ENCODE data around the gene RSPH10B. TPM values are rescaled to one million over a fixed set of nuclear protein-coding genes. Genes with fewer than 3 reads are reported as not detected.
"Not testable (repeated sequence)": the region's sequence is repeated elsewhere in the genome, so short reads cannot be mapped to it uniquely, and the experiment has no call there.

The RSPH10B gene
- total and polyA plus RNA-seq, 12 donors, result 0.06 to 0.35 TPM; not detected in 10

DNA sequence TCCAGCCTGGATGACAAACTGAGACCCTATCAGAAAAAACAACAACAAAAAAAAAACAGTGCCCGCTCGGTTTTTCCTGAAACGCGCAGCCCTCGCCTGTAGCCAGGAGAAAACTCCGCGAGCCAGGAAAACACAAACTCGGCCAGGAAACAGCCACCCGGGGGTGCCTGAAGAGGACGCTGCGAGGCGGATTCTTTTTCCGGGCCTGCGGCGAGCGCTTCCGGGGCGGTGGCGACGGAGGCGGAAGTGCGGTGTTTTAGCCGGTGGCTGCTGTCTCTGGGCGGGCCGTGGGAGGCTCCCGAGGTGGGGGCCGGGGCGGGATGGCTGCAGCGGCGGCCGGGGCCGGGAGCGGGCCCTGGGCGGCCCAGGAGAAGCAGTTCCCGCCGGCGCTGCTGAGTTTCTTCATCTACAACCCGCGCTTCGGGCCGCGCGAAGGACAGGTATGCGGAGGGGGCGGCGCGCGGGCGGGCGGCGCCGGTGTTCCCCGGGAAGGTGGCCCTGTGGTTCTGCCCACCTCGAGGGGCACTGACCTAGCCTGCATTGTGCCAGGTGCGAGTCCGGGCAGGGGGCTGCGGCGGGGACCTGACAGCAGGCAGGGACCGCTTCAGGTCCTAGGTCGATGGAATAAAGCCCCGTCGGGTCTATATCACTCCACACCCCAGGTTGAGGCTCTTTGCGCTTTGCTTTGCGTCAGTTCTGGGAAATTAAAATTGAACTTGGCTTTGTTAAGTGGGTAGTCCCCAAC, 71.8 kb downstream of the RSPH10B start, which contains the start of gene CCZ1:
Gene CCZ1 (plus strand): TSS at position 254 of the 745 bp plus-strand sequence. CDS start 67 bp downstream, at position 321.
- ATAC-seq (peak; percentile 89 to 97 (median 96)), DNase-seq (peak; percentile 32 to 71)
- H3K27me3 ChIP-seq; H3K9me3 ChIP-seq; intact Hi-C loops (cut with DNase I); H3K4me1 ChIP-seq: not testable (repeated sequence)
- TF ChIP-seq, protein P1, sequence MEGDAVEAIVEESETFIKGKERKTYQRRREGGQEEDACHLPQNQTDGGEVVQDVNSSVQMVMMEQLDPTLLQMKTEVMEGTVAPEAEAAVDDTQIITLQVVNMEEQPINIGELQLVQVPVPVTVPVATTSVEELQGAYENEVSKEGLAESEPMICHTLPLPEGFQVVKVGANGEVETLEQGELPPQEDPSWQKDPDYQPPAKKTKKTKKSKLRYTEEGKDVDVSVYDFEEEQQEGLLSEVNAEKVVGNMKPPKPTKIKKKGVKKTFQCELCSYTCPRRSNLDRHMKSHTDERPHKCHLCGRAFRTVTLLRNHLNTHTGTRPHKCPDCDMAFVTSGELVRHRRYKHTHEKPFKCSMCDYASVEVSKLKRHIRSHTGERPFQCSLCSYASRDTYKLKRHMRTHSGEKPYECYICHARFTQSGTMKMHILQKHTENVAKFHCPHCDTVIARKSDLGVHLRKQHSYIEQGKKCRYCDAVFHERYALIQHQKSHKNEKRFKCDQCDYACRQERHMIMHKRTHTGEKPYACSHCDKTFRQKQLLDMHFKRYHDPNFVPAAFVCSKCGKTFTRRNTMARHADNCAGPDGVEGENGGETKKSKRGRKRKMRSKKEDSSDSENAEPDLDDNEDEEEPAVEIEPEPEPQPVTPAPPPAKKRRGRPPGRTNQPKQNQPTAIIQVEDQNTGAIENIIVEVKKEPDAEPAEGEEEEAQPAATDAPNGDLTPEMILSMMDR (IDR thresholded peaks at IDR 0.05), result peak in 6 of 9 donors; percentile 14 to 50 (median 30)
- H3K27ac ChIP-seq, result peak within 1 kb of the TSS in 7 of 10 donors; percentile 62 to 86 (median 69)
- peak within 1 kb of the TSS; percentile 14 to 63 (median 54) for H3K4me3 ChIP-seq
- H3K36me3 ChIP-seq, result peaks cover 0 to 25% (median 0%) of the 10 kb centered on the region in 9 donors
- WGBS, 2 donors, result 0 to 1% methylated on average over 18 to 20 of the region's 64 CpGs

DNA sequence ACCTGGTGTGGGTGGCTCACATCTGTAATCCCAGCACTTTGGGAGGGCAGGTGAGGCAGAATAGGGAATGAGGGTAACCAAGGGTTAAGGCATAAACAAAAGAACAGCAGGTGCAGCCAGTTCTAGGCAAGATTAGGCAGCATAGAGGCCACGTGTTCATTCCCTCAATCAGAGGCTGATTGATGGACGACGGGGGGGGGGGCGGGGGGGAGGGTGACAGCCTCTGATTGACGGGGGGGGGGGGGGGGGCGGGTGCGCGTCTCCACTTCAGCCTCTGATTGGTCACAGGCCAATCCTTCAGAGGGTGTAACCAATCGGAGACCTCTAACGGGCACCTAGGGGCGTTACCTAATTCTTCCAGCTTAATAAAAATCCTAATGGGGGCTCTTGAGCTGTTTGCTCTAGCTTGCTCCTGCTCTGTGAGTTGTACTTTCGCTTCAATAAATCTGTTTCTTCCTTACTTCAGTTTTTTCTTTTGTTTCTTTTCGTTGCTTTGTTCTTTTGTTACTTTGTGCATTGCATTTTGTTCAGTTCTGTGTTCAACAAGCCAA, 73.0 kb downstream of the RSPH10B start:
- H3K36me3 ChIP-seq, result peaks cover 0 to 13% (median 0%) of the 10 kb centered on the region in 9 donors
- 66 to 76% methylated on average over 8 of the region's 13 CpGs for WGBS, 2 donors
- DNase-seq; H3K27me3 ChIP-seq; H3K27ac ChIP-seq; intact Hi-C loops (cut with DNase I); H3K4me3 ChIP-seq; H3K9me3 ChIP-seq; H3K4me1 ChIP-seq: not testable (repeated sequence)
- peak in 1 of 8 donors; percentile 41 for ATAC-seq

DNA sequence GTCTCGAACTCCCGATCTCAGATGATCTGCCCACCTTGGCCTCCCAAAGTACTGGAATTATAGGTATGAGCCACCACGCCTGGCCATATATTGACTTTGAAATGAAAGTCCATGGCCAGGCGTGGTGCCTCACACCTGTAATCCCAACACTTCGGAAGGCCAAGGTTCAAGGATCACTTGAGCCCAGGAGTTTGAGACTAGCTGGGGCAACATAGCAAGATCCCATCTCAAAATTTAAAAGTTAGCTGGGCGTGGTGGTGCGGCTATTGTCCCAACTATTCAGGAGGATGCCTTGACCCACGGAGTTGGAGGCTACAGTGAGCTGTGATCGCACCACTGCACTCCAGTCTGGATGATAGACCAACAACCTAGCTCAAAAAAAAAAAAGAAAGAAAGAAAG, 78.0 kb downstream of the RSPH10B start:
- no peak overlapping the region for H3K27ac ChIP-seq

DNA sequence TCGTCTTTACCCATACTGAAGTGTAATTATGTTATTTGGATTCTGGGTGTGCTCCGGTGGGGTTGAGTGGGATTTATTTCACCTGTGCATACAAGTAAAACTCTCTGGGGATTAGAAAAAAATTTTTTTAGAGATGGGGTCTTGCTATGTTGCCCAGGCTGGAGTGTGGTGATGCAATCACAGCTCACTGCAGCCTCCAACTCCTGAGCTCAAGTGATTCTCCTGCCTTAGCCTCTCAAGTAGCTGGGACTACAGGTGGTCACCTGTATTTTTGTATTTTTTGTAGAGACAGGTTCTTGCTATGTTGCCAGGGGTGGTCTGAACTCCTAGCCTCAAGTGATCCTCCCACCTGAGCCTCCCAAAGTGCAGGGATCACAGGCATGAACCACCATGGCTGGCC, 80.2 kb downstream of the RSPH10B start:
- H3K4me3 ChIP-seq; H3K9me3 ChIP-seq; intact Hi-C loops (cut with DNase I); H3K27ac ChIP-seq; H3K4me1 ChIP-seq; ATAC-seq; H3K36me3 ChIP-seq; H3K27me3 ChIP-seq; DNase-seq: not testable (repeated sequence)
- WGBS, 2 donors, result 89 to 95% methylated on average over 2 of the region's 2 CpGs

More for the DNA sequence above, 78.0 kb downstream of the RSPH10B start:
- H3K4me3 ChIP-seq, result no peak overlapping the region
- TF ChIP-seq, protein P1 (IDR thresholded peaks at IDR 0.05), result no peak
- no peaks in the 10 kb centered on the region for H3K9me3 ChIP-seq
- no peaks in the 10 kb centered on the region for H3K4me1 ChIP-seq
- no peak for ATAC-seq
- 95 to 97% methylated on average over 9 of the region's 9 CpGs for WGBS, 2 donors
- intact Hi-C loops (cut with DNase I), result no loop called here
- H3K36me3 ChIP-seq, result no peaks in the 10 kb centered on the region
- DNase-seq, result no peak
- peaks cover 0 to 8% (median 0%) of the 10 kb centered on the region in 7 donors for H3K27me3 ChIP-seq

DNA sequence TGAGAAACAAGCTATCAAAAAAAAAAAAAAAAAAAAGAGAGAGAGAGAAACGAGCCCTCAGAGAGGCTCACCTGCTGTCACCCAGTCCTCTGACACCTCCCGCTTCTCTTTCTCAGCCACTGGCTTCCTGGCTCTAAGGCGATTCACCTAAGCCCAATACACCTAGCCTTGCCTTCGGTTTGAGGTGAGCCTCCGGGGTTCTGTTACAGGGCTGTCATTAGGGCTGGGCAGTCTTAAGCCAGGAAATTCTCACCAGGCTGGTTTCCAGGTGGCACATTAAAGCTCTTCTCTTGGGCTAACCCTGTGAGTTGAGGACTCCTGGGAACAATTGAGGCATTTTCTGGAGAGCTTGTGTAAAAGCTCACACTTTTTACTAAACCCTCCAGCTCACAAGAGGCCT, 82.5 kb downstream of the RSPH10B start:
- WGBS, 2 donors, result 90 to 98% methylated on average over 4 to 5 of the region's 5 CpGs
- H3K4me3 ChIP-seq; ATAC-seq; H3K27ac ChIP-seq; H3K36me3 ChIP-seq; H3K27me3 ChIP-seq; DNase-seq; H3K9me3 ChIP-seq; H3K4me1 ChIP-seq; intact Hi-C loops (cut with DNase I): not testable (repeated sequence)

DNA sequence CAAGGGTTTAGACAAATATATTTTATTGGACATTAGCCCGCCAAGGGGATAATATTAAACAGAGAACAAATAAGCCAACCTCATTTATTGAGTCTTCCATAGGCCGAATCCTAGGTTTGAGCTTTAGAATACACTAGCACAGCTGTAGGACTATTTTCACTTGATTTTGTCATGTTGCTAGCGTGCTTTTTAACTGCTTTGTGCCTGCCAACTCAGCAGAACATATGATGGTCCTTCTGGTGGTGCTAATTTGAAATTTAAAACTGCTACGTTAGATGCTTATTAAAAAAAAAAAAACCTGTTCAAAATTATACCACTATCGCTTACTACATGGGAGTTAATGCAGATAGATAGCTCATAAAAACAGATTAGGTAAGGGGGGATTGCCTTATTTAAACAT, 86.1 kb downstream of the RSPH10B start:
- H3K9me3 ChIP-seq; H3K36me3 ChIP-seq; ATAC-seq; H3K4me1 ChIP-seq; H3K27ac ChIP-seq; intact Hi-C loops (cut with DNase I); DNase-seq; H3K27me3 ChIP-seq; H3K4me3 ChIP-seq: not testable (repeated sequence)
- 90 to 95% methylated on average over 5 of the region's 5 CpGs for WGBS, 2 donors

DNA sequence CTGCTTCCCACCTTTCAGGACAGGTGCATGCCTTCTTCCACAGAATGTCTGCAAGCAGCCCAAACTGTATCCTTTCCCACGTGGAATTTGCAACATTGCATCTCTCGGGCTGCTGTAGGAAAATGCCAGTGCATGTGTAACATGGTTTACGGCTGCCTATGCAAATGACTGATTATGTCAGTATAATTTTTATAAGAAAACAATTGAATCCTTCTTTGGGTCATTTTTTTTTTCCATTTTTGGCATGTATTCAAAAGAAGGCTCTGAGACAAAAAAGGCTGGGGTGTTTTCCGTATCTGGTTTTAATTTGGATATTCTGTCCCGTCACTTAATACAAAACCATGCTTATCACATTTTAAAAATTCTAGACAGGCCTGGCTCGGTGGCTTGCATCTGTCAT, 90.4 kb downstream of the RSPH10B start:
- H3K36me3 ChIP-seq; intact Hi-C loops (cut with DNase I); DNase-seq; H3K9me3 ChIP-seq; H3K27ac ChIP-seq; H3K4me3 ChIP-seq; H3K27me3 ChIP-seq; ATAC-seq; H3K4me1 ChIP-seq: not testable (repeated sequence)
- WGBS, 2 donors, result 69 to 75% methylated on average over 6 of the region's 6 CpGs

DNA sequence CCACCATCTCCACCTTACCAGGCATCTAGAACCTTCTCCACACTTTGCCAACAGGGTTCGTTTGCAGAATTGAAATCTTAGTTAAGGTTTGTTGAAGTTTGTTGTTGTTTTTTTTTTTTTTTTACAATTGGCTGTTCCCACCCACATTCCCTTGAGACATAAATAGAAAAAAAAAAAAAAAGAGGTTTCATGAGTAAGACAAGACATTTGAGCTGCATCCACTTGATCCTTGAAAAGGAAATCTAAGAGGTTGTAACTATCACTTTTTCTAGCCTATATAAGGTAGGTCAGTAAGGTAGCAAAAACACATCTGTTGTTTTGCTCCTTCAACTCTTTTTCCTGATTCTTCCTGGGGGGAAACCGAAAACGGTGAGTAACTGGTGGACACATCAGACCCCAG, 90.9 kb downstream of the RSPH10B start:
- H3K27me3 ChIP-seq; H3K4me1 ChIP-seq; H3K27ac ChIP-seq; intact Hi-C loops (cut with DNase I); H3K9me3 ChIP-seq; H3K36me3 ChIP-seq; DNase-seq; H3K4me3 ChIP-seq; ATAC-seq: not testable (repeated sequence)
- 72 to 81% methylated on average over 3 of the region's 3 CpGs for WGBS, 2 donors

Measured in heart right ventricle (tissue), 16 donors.